A673 (cell line): ENCODE results near the gene SEC63.

Experiments
- EZH2 ChIP-seq: fragments of 200-600 bp; sonication (generic); IDR thresholded peaks from 2 replicates; pipeline ENCODE4 v1.6.1; 2017; ENCODE audit warnings: borderline replicate concordance, low read depth, mild to moderate bottlenecking, mixed read lengths, antibody characterized with exemption, low read length; ENCODE audit not compliant: poor library complexity, severe bottlenecking
- TF ChIP-seq, protein P1 (sequence below): fragments of 300-800, 200-600 bp; sonication (generic); conservative IDR thresholded peaks from 2 replicates; pipeline ENCODE4 v1.5.1; 2017; ENCODE audit warnings: low read depth, mild to moderate bottlenecking, antibody characterized with exemption, low read length, moderate library complexity, mixed read lengths

DNA sequence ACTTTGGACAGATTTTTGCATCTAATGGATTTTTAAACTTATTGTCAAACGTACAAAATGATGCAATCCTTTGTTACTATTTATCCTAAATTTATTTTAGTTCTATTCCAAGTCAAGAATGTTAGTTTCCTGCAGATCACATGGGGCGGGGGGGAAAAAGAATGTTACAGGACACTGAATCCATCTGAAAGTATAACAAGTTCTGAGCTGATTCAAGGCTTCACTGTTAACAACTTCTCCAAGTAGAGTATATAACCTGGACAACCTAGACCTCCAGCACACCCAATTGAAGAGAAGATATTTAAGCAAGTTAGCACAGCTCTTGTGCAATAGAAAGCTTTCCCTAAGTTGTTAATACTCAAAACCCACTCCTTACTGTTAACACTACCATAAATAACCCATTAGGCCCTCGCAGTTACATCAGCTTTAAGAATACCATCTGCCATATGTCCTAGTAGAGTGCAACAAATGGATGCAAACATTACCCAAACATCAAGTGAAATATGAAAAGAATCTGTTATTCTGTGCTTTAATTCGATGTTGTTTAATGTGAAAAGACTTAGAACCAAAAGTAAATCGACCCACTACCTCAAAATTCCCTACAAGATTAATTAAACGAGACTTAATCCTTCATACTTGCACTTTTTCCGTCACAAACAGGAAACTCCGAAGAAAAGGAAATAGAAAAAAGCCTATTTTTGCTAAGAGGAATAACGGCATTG lies 1.3 kb downstream of the SEC63 start:
- TF ChIP-seq, protein P1, sequence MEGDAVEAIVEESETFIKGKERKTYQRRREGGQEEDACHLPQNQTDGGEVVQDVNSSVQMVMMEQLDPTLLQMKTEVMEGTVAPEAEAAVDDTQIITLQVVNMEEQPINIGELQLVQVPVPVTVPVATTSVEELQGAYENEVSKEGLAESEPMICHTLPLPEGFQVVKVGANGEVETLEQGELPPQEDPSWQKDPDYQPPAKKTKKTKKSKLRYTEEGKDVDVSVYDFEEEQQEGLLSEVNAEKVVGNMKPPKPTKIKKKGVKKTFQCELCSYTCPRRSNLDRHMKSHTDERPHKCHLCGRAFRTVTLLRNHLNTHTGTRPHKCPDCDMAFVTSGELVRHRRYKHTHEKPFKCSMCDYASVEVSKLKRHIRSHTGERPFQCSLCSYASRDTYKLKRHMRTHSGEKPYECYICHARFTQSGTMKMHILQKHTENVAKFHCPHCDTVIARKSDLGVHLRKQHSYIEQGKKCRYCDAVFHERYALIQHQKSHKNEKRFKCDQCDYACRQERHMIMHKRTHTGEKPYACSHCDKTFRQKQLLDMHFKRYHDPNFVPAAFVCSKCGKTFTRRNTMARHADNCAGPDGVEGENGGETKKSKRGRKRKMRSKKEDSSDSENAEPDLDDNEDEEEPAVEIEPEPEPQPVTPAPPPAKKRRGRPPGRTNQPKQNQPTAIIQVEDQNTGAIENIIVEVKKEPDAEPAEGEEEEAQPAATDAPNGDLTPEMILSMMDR = no peak
- no peak for TF ChIP-seq EZH2
